HepG2 (cell line): ENCODE results near the gene PDZD4. TPM values are rescaled to one million over a fixed set of nuclear protein-coding genes. Genes with fewer than 3 reads are reported as not detected.

Experiments
- ATAC-seq: fragments of 200-7000 bp; cut with Tn5 transposase; 3 replicates; pipeline ENCODE4 v1.9.1; 2020; ENCODE audit warnings: mild to moderate bottlenecking, moderate library complexity
- BruUV-seq: library from RNA; stranded (reverse); fragments of 400-500 nt; replicated peaks from 2 replicates; lab custom pipeline; 2021; lab: Mats Ljungman, UMichigan
- CTCF ChIA-PET: fragments of 300-600 bp; formaldehyde crosslinking; extraction: SDS; loops from one replicate; lab custom pipeline; 2021; ENCODE audit warnings: low total read pairs, inconsistent platforms, low intra/inter-chr PET ratio; lab: Yijun Ruan, JAX
- POLR2A ChIA-PET: fragments of 350-600 bp; sonication (Branson Sonifier 250); formaldehyde crosslinking; loops from one replicate; lab custom pipeline; 2020; ENCODE audit warnings: antibody characterized with exemption, inconsistent platforms; lab: Yijun Ruan, JAX
- DNase-seq: peaks from one replicate; pipeline ENCODE4 v3.0.0-alpha.2; 2015; ENCODE audit warnings: low spot score
- FAIRE-seq: peaks from 3 replicates; lab custom pipeline; 2011; peaks lifted over from hg19 to GRCh38; lab: Jason Lieb, UNC
- H2AFZ ChIP-seq: one replicate; pipeline ENCODE4 v1.6.1; 2011; ENCODE audit warnings: low read length, inconsistent platforms
- H3K27ac ChIP-seq: fragments of 300-600 bp; 3 replicates; pipeline ENCODE4 v1.8.0; 2011; ENCODE audit warnings: mixed run types, mild to moderate bottlenecking, mixed read lengths, low read length, inconsistent platforms; ENCODE audit not compliant: insufficient read depth; ENCODE audit errors: extremely low read length
- H3K27me3 ChIP-seq, 2 experiments: fragments of 200-600 bp in 1 of 2; 2 replicates in 1 of 2; 3 replicates in 1 of 2; pipeline versions ENCODE4 v1.6.0 to v1.8.0; 2011; ENCODE audit warnings: low read length in 2 of 2, mild to moderate bottlenecking in 2 of 2, moderate library complexity in 2 of 2, inconsistent platforms in 1 of 2; ENCODE audit not compliant: insufficient read depth in 2 of 2, control insufficient read depth in 1 of 2
- H3K36me3 ChIP-seq, 2 experiments: fragments of 200-600 bp in 1 of 2; replicated peaks in 1 of 2; 2 replicates in 1 of 2; 3 replicates in 1 of 2; pipeline versions ENCODE4 v1.5.1 to v1.8.0; 2011; ENCODE audit warnings: low read length in 2 of 2, inconsistent platforms in 1 of 2; ENCODE audit not compliant: insufficient read depth in 2 of 2, control insufficient read depth in 1 of 2
- H3K4me1 ChIP-seq: 2 replicates; pipeline ENCODE4 v1.5.1; 2012; ENCODE audit warnings: low read length, inconsistent platforms; ENCODE audit not compliant: insufficient read depth
- H3K4me2 ChIP-seq: 2 replicates; pipeline ENCODE4 v1.6.0; 2011; ENCODE audit warnings: low read depth, low read length, inconsistent platforms
- H3K4me3 ChIP-seq, 3 experiments: fragments of 200-600 bp in 1 of 3; sonication (generic), shearing (Covaris generic) in 1 of 3; replicated peaks in 1 of 3; 2 replicates each; pipeline ENCODE4 v1.5.1; 2011 to 2016; ENCODE audit warnings: low read length in 3 of 3, inconsistent platforms in 2 of 3, low read depth in 2 of 3, mild to moderate bottlenecking in 2 of 3, control low read depth in 1 of 3, mixed read lengths in 1 of 3; ENCODE audit not compliant: insufficient read depth in 1 of 3
- H3K79me2 ChIP-seq: one replicate; pipeline ENCODE4 v1.6.1; 2011; ENCODE audit warnings: low read length, inconsistent platforms; ENCODE audit not compliant: insufficient read depth
- H3K9ac ChIP-seq: 2 replicates; pipeline ENCODE4 v1.6.0; 2011; ENCODE audit warnings: mild to moderate bottlenecking, low read depth, low read length, inconsistent platforms; ENCODE audit not compliant: insufficient read depth
- H3K9me3 ChIP-seq: 2 replicates; pipeline ENCODE4 v1.5.1; 2012; ENCODE audit warnings: mild to moderate bottlenecking, low read length
- H4K20me1 ChIP-seq: 2 replicates; pipeline ENCODE4 v1.6.0; 2011; ENCODE audit warnings: inconsistent platforms, mild to moderate bottlenecking, low read length, moderate library complexity; ENCODE audit not compliant: insufficient read depth
- RBFOX2 ChIP-seq: fragments of 200-400 bp; formaldehyde crosslinking; IDR thresholded peaks from 2 replicates; pipeline ENCODE4 v1.6.1; 2017; ENCODE audit warnings: low read depth, mild to moderate bottlenecking, low read length
- SMAD1 ChIP-seq: sonication (generic); formaldehyde crosslinking; IDR thresholded peaks from 2 replicates; pipeline ENCODE4 v1.4.0; 2020; ENCODE audit warnings: missing genetic modification reagents, low read depth, mild to moderate bottlenecking, borderline replicate concordance
- ZNF207 ChIP-seq: fragments of 450-650 bp; IDR thresholded peaks from 2 replicates; pipeline ENCODE4 v1.6.1; 2016; ENCODE audit warnings: antibody characterized with exemption, borderline replicate concordance
- ZNF512B ChIP-seq: sonication (generic); formaldehyde crosslinking; IDR thresholded peaks from 2 replicates; pipeline ENCODE4 v1.5.1; 2020; ENCODE audit warnings: missing genetic modification reagents, mild to moderate bottlenecking, borderline replicate concordance
- WGBS: methylation state at CpG from one replicate; pipeline ENCODE4 v1.1.6; 2017; ENCODE audit warnings: low lambda C conversion rate; 5-methylcytosine and 5-hydroxymethylcytosine counted together
- in situ Hi-C: cut with HindIII; loops from 2 replicates; pipeline ENCODE4 v1.10.0; 2017; ENCODE audit warnings: low pct_unique_long_range_greater_than_20kb; ENCODE audit not compliant: extremely low pct_ligation_motif_present
- intact Hi-C: fragments of 100-400 bp; cut with micrococcal nuclease; formaldehyde crosslinking; loops from one replicate; pipeline ENCODE4 v1.10.0; 2022; ENCODE audit not compliant: unreplicated experiment
- polyA plus RNA-seq, 8 experiments: library from polyadenylated mRNA; depleted of rRNA in 3 of 8; stranded (reverse) in 7 of 8; unstranded in 1 of 8; fragments of >200 nt; fragmentation: Illumina TruSeq in 4 of 8; extraction: Trizol in 4 of 8; gene quantifications; 2 replicates each; pipeline versions ENCODE4 v1.2.1 to v1.2.3, GENCODE V29; 2011 to 2016; ENCODE audit warnings: low read depth in 4 of 8, missing spikeins in 1 of 8, mixed read lengths in 1 of 8; ENCODE audit not compliant: insufficient read depth in 1 of 8
- total RNA-seq, 5 experiments: library from RNA; depleted of rRNA; stranded (reverse); fragments of >200 nt; fragmentation: Illumina TruSeq; extraction: Trizol; gene quantifications; 2 replicates each; pipeline ENCODE4 v1.2.3, GENCODE V29; 2016; ENCODE audit warnings: low read depth in 1 of 5

PDZD4 gene
- total and polyA plus RNA-seq, 2 of the 13 experiments (the other 11 are each of a cell fraction or from before 2014, with no cell fraction given): not detected

GRCh38 chrX:153767674-153768055 is 62.7 kb downstream of the PDZD4 start:
- in situ Hi-C loops (no loop called here), intact Hi-C loops (loop anchor here (10.0 kb wide), 1 partner anchor 177 kb away; the partner anchor contains the start of gene RENBP)
- H3K27ac ChIP-seq: no peak overlapping the region
- FAIRE-seq: no peak
- H3K4me3 ChIP-seq: no peak overlapping the region
- ATAC-seq: no peak
- no peak overlapping the region for H3K9ac ChIP-seq
- no peak overlapping the region for H3K4me2 ChIP-seq
- no peaks in the 10 kb centered on the region for H3K9me3 ChIP-seq
- peaks cover 37% of the 10 kb centered on the region for H3K4me1 ChIP-seq
- H2AFZ ChIP-seq: no peak overlapping the region
- ChIA-PET POLR2A (interaction anchor here (1.5 kb wide), 1 partner anchor 14 kb away, joined by 4 read pairs; no protein-coding TSS in a partner anchor), CTCF (no interaction called here)
- no peaks in the 10 kb centered on the region for H3K79me2 ChIP-seq
- BruUV-seq: no TSS peak
- TF ChIP-seq ZNF207: no peak
- 0 out of 2 replicates have a peak, but pooled peaks have one; percentile 5 for TF ChIP-seq RBFOX2
- no peak for TF ChIP-seq SMAD1 (CRISPR knock-in tag)
- no peak for TF ChIP-seq ZNF512B (CRISPR knock-in tag)
- no CpG with 5 or more reads among the region's 20 CpGs for WGBS
- no peaks in the 10 kb centered on the region for H3K36me3 ChIP-seq
- H3K27me3 ChIP-seq: no peaks in the 10 kb centered on the region
- H4K20me1 ChIP-seq: no peaks in the 10 kb centered on the region
- DNase-seq: no peak
